ENCODE measurements around the gene YPEL5.

The YPEL5 gene

DNA sequence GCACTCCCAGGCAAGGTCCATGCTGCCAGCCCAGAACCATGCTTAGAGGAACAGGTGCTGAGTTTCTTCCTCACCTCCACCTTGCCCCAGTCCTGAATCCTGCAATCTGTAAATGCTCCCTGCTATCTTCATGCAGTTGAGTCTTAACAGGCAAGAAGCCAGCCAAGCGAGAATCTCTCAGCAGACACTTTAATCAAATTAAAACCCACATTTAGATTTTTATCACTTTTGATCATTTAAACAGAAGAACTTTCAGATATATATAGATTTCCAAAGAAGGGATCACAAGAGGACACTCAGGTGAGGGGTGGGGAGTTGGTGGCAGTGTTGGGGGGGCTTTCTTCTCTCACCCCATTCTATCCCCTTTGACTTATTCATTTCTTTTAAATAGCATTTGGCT, 58.6 kb downstream of the YPEL5 start:
- DNase-seq (ENCODE audit: low read depth), result no peak

DNA sequence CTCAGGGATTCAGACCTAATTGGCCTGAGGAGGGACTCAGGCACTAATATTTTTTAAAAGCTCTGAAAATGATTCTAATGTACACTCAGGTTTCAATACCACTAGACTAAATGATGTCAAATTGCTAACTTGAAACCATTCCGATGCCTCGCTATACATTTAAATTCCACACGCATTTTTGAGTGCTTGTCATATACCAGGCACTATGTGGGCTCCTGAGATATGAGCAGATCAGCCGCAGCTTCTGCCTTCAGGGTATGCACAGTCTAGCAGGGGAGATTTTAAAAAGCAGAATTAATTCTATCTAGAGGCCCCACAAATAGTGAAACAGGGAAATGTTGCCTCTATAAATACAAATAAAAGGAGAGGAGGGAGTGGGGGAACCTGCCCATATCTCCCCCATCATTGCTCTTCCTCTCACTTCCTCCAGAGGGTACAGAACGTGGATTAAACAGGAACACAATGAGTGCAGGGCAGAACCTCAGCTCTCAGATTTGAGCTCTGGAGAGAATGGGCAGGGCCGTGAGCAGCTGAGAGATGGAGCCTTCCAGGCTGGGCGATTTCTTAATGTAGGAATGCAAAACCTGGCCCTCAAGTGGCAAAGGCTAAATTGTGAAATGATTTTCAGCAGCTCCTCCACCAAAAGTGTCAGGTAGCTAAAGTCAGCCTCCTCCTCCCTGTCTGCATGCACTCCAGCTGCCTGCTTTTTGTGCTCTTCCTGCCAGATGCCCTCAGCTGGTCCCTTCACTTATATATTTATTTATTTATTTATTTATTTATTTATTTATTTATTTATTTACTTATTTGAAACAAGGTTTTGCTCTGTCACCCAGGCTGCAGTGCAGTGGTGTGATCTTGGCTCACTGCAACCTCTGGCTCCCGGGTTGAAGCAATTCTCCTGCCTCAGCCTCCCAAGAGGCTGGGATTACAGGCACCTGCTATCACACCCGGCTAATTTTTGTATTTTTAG, 59.9 kb downstream of the YPEL5 start:
- DNase-seq (ENCODE audit: low read depth), result no peak

DNA sequence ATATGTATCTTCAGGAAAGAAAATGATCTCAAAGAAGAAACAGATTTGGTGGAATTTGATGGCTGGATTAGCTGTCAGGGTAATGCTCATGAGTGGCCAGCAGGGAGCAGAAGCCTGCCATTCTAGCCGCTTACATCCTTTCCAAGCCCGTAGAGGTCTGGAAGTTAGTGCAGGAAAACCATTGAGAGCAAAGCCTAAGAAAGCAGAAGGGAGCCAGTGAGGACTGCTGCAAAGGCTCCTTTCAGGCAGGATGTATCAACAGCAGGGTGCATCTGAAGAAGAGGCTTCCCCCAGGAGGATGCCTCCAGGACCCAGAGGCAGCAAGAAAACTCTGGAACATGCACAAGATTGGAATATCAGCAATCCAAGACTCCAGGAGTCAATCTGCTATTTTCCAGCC, 61.6 kb downstream of the YPEL5 start:
- DNase-seq (ENCODE audit: low read depth), result no peak

- DNase-seq (ENCODE audit: low read depth), result no peak
Observed at GRCh38 chr2:30209227-30209626, 62.4 kb downstream of the YPEL5 start.

All from HS-5 (cell line).